Measurements from ENCODE around the gene SLC6A6.

SLC6A6 gene

DNA sequence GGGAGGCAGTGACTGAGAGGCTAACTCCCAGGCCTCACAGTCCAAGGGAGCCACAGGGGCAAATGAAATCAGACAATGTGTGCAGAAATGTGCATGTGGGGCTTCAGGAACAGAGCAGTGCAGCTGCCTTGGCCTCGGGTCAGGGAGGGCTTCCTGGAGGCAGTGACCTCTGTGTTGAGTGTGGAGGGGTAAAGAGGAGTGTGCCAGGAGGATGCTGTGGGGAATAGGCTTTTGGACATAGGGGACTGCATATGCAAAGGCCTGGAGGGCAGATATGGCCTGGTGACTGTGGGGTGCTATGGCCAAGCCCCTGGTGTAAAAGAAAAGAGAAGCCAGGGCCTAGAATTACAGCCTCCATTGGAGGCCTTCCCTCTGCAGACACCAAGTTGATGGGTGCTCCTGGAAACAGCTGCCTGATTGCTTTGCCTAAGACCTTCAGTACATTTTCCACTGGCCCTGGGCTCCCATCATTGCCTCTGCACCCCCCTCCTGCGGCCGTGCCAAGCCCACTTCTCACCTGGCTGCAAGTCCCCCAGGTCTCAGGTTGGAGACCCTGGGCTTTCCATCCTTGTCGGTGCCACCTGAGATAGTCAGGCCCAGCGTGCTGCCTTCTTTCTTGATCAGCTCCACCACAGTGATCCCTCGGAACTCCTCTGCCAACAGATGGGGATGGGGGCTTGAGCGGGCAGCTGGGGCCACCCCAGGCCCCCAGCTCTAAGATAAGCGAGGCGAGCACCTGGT, 122.7 kb downstream of the SLC6A6 start:
- DNase-seq = no peak

DNA sequence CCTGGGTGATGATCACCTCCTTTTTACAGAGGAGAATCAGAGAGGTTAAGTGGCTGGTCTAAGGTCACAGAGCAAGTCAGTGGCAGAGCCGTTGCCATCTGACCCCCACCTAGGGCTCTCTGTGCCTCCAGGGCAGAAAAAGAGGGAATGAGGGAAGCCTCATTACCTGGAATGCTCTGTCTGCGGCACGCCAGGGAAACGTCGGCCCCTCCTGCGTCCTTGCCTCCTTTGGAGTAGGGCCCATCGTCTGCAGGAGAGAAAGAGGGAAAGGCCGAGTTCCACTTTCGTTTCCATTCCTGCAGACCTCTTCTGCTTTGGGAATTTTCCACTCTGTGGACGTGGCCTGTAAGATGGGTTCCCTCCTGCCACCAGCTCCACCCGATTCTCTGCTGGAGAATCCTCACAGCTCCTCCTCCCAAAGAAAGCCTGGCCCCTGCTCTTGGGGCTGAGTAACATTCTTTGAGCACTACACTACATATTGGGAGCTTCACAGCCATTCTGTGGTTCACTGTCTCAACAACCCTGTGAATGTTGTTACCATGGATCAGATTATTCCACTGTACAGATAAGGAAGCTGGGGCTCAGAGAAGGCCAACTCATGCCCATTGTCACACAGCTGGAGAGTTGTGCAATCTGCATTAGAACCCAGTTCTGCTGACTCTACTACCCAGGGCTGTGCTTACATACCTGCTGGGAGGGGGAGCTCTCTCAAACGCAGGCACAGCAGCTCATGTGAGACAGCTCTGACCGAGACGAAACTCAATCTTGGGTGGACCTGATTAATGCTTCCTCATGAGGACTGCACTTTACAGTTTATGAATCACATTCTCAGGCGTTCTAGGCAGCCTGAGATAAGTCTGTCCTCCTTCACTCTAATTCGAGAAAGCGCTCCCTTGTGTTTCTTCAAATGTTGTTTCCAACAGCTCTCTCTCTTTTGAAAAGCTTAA, 123.6 kb downstream of the SLC6A6 start:
- DNase-seq = no peak

DNA sequence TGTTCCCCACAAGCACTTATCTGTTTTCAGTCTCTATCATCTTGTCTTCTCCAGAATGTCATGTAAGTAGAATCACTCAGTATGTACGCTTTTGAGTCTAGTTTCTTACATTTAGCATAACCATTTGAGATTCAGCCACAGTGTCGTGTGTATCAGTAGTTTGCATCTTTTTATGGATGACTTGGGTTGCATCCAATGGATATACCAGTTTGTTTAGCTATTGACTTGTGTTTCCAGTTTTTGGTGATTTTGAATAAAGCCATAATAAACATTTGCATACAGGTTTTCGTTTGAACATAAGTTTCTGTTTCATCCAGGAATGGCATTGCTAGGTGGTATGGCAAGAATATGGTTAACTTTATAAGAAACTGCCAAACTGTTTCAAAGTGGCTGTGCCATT, 125.7 kb downstream of the SLC6A6 start:
- DNase-seq = no peak

DNA sequence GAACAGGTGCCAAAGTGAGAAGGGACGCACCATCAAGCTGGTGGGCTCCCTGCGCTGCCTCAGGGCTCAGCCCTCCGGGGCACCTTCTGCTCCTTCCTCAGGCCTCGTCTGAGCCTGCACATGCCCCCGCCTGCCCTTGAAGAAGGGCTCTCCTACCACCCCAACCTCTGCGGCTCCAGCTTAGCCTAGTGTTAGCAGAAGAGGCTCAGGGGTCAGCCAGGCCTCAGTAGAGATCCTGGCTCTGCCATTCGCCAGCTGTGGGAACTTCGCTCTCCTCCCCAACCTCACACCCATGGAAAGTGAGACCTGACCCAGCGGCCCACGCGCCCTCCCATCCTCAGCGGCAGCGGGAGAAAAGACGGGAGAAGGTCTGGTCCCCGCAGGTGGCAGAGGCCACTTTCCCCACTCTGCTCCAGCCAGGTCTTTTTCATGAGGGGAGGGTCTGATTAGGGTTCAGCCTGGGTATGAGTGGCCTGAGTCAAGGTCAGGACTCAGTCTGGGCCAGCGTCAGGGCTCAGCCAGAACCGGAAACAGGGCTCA, 129.5 kb downstream of the SLC6A6 start:
- no peak for DNase-seq

DNA sequence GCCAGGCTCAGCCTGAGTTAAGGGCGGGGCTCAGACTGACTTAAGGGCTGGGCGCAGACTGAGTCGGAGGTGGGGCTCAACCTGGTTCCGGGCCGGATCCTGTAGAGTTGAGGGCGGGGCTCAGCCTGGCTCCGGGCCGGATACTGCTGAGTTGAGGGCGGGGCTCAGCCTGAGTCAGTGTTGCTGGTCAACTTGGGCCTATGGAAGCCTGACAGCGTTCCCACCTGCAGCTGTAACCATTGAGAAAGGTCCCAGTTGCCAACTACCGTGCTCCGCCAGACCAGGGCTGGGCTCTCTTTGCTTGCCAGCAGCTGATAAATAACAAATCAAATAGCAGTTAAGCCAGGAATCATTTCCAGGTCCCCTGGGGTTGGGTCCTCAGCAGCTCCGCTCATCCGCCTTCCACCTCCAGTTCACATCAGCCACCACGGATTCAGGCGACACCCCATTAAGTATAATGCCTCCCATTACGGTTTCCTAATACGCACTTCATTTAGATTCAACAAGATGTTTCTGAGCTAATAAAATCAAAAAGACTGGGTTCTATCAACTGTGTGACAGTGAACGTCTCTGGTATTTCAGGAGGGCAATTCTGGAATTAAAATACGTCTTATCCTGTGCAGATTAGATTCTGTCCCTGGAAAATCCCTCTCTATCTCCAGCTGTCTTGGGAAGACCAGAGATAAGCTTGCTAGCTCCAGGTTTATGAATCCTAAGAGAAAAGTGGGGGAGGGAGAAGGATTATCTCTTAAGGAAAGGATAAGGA, 130.5 kb downstream of the SLC6A6 start:
- DNase-seq = no peak

DNA sequence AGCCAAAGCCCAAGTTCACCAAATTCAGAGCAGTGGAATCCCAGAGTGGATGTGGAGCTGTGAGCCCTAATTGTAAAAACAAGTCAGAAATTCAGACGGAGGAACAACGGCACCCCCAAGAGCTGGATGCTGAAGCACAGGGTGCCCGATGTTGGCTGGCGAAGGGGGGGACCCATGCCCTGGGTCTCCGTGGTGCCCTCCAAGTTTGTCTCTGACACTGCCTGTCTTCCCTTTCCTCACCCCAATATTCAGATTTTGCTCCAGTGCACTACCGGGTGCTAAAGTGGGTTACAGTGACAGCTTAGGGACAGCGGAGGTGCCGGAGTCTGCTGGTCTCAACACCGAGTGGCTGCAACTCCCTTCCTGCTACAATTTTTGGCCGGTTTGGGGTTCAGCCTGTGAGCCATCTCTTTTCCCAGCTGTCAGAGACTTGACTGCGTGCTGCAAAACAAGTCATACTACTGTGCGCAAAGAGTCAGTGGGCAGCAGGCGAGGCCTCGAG, 131.1 kb downstream of the SLC6A6 start:
- DNase-seq = no peak

DNA sequence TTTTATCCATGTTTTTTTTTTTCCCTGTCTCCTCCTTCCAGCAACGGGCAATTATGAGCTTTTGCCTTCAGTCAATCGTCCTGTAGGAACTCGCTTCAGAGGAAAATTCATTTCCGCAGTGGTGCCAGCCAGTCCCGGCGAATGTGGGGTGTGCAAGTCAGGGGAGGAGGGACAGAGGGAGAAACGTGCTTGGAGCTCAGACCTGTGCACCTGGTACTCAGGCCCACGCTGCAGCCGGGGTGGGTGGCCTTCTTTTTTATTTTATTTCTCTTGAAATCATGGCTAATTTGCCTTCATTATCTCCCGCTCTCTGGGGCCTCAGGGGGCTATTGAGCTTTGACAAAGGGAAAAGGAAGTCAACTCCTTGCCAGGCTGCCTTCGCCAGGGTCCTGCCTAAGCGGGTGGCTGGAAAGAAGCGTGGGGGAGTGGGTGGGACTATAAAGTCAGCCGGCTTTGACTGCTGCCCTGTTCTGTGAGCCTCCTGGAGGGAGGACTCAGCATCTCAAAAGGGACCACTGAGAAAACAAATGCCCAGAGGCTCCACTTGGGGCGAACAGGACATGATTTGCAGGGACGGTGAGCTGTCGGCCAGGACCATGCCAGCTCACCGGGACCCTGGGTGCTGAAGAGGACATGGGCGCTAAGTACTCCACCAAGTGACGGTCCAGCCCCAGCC, 132.2 kb downstream of the SLC6A6 start:
- DNase-seq = no peak

DNA sequence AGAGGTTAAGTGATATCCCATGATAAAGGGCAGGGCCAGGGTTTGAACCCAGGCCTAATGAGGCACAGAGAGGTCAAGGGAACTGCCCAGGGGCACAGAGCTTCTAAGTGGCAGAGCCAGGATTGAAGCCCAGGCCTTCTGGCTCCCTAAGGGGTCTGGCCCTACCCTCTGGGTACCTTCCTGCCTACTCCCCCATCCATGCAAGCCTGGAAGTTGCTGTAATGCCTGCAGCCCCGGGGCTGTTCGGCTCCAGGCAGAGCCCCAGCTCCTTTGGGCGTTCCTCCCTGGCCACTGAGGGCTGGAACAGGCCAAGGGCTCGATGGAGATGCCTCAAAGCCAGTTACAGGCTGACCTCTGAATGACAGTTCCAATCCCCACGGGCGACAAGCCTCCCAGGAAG, 133.2 kb downstream of the SLC6A6 start:
- DNase-seq = no peak

DNA sequence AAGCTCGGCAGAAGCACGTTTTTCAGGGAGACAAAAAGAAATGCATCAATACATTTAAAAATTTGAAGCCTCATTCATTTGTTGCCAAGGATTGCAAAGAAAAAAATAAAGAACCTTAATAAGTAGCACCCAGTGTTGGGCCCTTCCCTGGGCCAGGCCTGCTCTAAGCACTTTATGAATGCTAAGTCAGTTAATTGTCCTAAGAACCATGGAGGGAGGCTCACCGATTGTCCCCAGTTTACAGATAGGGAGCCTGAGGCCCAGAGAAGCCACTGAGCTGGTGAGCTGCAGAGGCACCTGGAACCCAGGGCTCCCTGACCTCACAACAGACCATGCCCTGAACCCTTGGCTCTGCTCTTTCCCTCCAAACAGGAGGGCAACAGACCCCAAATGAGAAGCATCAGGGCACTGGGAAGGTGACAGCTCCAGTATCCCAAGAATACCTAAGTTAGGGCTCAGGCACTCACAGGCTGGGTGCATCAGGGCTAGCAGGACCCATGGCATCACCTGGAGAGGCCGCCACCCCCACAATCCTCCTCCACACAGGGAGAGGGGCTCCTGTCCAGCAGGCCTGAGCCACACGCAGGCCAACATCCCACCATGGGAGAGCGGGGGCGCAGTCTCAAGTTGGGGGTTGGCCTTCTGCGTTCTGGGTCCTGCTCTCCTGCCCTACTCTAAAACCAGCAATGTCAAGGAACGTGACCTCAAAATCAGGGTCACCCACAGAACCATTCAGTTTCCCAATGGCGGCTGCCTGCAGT, 133.8 kb downstream of the SLC6A6 start:
- DNase-seq = no peak

DNA sequence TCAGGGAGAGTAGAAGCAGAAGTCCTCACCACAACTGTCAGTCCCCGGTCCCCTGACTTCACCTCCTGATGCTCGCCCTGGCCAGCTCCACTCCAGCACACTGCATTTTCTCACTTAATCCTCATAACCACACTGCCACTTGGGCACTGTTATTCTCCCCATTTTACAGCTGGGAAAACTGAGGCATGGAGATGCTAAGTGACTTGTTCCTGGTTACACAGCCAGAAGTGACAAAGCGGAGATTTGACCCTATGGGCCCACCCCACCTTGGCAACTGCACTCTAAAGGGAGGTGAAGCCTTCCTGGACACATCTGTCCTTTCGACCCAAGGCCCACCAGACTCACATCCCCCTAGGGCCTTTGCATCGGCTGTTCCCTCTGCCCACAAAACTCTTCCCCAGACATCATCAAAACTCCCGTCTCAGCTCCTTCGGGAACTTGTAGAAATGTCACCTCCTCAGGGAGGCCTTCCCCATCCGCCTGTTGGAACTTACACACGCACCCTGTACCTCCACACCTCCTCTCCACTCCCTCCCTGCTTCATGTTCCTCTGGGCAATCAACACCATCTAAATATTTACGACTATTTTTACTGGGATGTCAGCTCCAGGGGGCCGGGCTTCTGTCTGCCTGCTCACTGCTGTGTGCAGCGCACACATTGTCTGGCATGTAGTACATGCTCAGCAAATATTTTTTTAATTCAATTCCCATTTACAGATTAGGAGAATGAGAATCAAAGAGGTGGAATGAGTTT, 134.6 kb downstream of the SLC6A6 start:
- no peak for DNase-seq

DNA sequence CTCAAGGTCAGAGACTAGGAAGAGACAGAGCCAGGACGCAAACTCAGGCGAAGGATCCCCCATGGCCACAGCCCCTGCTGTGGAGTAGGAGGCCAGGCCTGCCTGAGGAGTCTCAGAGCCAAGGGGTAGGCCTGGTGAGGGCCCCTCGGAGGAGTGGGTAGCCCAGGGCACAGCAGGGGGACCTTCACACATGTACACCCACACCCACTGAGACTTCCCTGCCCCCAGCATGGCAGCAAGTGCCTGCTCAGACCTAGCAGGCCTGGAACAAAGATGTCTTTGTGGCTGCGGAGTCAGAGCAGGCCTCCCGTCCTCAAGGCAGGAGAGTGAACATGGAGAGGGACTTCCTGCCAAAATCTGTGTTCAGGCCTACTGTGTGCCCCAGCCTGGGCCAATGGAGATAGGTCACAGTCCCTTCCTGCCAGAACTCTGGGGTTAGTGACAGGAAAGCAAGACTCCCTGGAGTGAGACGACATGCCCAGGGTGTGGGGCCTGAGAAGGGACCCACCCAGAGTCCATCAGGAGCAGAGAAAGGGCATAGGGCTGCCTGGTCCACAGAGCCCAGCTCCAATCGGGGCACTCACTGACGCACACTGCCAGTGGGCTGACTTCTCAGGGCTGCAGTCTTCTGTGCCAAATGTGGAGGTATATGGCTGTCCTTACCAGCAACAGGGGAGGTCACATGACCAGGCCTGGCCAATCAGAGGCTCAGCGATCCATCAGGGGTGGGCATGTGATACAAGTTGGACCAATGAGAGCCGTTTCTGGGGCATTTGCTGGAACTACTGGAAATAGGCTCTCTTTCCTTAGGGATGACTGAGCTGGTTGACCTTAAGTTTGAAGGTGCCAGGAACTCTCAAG, 135.4 kb downstream of the SLC6A6 start:
- no peak for DNase-seq

DNA sequence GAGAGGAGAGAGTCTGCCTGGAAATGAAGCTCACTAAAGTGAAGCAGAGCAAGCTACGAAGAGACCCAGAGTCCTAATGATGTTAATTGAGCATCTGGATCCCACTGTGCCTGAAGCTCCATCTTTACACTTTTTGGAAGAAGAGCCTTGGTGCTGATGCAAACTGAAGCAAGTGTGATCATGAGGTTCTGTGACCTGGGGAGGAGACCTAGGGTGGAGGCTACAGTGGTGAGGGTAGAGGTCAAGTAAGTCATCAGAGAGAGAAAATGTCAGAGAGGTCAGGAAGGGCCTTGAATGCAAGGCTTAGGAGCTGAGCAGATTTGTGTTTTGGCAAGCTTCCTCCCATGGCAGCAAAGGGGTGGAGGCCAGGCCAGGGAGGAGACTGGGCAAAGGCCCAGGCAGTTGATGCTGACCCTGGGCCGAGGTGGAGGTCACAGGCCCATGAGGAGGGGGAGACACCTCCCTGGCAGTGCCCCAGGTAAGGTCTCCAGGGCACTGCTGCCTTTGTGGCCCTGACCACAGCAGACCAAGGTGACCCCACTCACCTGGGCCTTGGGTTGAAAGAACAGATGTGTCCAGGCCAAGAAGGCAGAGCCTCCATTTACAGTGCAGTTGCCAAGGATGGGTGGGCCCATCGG, 136.2 kb downstream of the SLC6A6 start:
- DNase-seq = no peak

Data from AML-193 (cell line).